GM23338 (cell line): Measurements from ENCODE around the gene FAM47B. TPM values are rescaled to one million over a fixed set of nuclear protein-coding genes. Genes with fewer than 3 reads are reported as not detected.

Experiments
- ATAC-seq: fragments of 200-7000 bp; cut with Tn5 transposase; 3 replicates; pipeline ENCODE4 v1.9.1; 2020
- DNase-seq: peaks from one replicate; pipeline ENCODE4 v3.0.0-alpha.2; 2015; ENCODE audit warnings: low spot score
- H2AFZ ChIP-seq: fragments of 200-600 bp; sonication (generic); 2 replicates; pipeline ENCODE4 v1.8.0; 2016; ENCODE audit warnings: antibody characterized with exemption, mild to moderate bottlenecking, moderate library complexity
- H3F3A ChIP-seq: fragments of 200-600 bp; sonication (generic); replicated peaks from 2 replicates; pipeline ENCODE4 v1.8.0; 2017; ENCODE audit warnings: antibody characterized with exemption, mixed run types, low read depth
- H3K27ac ChIP-seq: fragments of 200-600 bp; sonication (generic); 2 replicates; pipeline ENCODE4 v1.6.1; 2016; ENCODE audit warnings: low read depth
- H3K27me3 ChIP-seq: fragments of 200-600 bp; sonication (generic); 2 replicates; pipeline ENCODE4 v1.8.0; 2016; ENCODE audit warnings: mild to moderate bottlenecking, mixed run types, moderate library complexity; ENCODE audit not compliant: insufficient read depth
- H3K36me3 ChIP-seq: fragments of 200-600 bp; sonication (generic); 2 replicates; pipeline ENCODE4 v1.8.0; 2016; ENCODE audit warnings: mild to moderate bottlenecking; ENCODE audit not compliant: insufficient read depth
- H3K4me1 ChIP-seq: fragments of 200-600 bp; sonication (generic); 2 replicates; pipeline ENCODE4 v1.8.0; 2016; ENCODE audit warnings: mild to moderate bottlenecking, moderate library complexity; ENCODE audit not compliant: insufficient read depth
- H3K4me2 ChIP-seq: fragments of 200-600 bp; sonication (generic); 2 replicates; pipeline ENCODE4 v1.7.1; 2017; ENCODE audit warnings: mixed run types
- H3K4me3 ChIP-seq: fragments of 200-600 bp; sonication (generic); 2 replicates; pipeline ENCODE4 v1.6.1; 2016; ENCODE audit warnings: mixed run types
- H3K79me2 ChIP-seq: fragments of 200-600 bp; sonication (generic); replicated peaks from 2 replicates; pipeline ENCODE4 v1.8.0; 2017; ENCODE audit warnings: mild to moderate bottlenecking; ENCODE audit not compliant: insufficient read depth
- H3K9me2 ChIP-seq: fragments of 200-600 bp; sonication (generic); 2 replicates; pipeline ENCODE4 v1.8.0; 2017; ENCODE audit not compliant: insufficient read depth
- H4K20me1 ChIP-seq: fragments of 200-600 bp; sonication (generic); replicated peaks from 2 replicates; pipeline ENCODE4 v1.8.0; 2017; ENCODE audit warnings: mild to moderate bottlenecking; ENCODE audit not compliant: insufficient read depth
- H3K27ac Mint-ChIP-seq: 2 replicates; pipeline ENCODE4 v1.8.0; 2020; ENCODE audit warnings: inconsistent platforms, mild to moderate bottlenecking, moderate library complexity, mixed read lengths
- H3K27me3 Mint-ChIP-seq: 3 replicates; pipeline ENCODE4 v1.8.0; 2022; ENCODE audit warnings: low read depth, mild to moderate bottlenecking, moderate library complexity, mixed read lengths, inconsistent platforms; ENCODE audit not compliant: insufficient read depth, poor library complexity
- H3K36me3 Mint-ChIP-seq: 3 replicates; pipeline ENCODE4 v1.8.0; 2021; ENCODE audit warnings: low read depth, mild to moderate bottlenecking, inconsistent platforms, moderate library complexity, mixed read lengths
- H3K4me1 Mint-ChIP-seq: 3 replicates; pipeline ENCODE4 v1.8.0; 2020; ENCODE audit warnings: mild to moderate bottlenecking, inconsistent platforms, mixed read lengths
- H3K4me3 Mint-ChIP-seq: 3 replicates; pipeline ENCODE4 v1.8.0; 2021; ENCODE audit warnings: moderate library complexity, mild to moderate bottlenecking, inconsistent platforms, mixed read lengths
- H3K9me3 Mint-ChIP-seq: 3 replicates; pipeline ENCODE4 v1.8.0; 2020; ENCODE audit warnings: moderate library complexity, mild to moderate bottlenecking, inconsistent platforms, mixed read lengths
- CREB1 ChIP-seq: fragments of 250-450 bp; sonication (Bioruptor Pico); IDR thresholded peaks from 2 replicates; pipeline ENCODE4 v1.5.0; 2020; ENCODE audit warnings: low read depth, mild to moderate bottlenecking, moderate library complexity
- CTCF ChIP-seq, 2 experiments: fragments of 200-600 bp in 1 of 2; sonication (generic) in 1 of 2; conservative IDR thresholded peaks; 2 replicates each; pipeline versions ENCODE4 v1.5.1 to v1.6.1; 2016 to 2017; ENCODE audit warnings: antibody characterized with exemption in 2 of 2, low read depth in 2 of 2, mild to moderate bottlenecking in 2 of 2, moderate library complexity in 1 of 2
- ETS1 ChIP-seq: IDR thresholded peaks from 2 replicates; pipeline ENCODE4 v1.6.1; 2016; ENCODE audit warnings: antibody characterized with exemption
- EZH2 ChIP-seq: fragments of 200-600 bp; sonication (generic); IDR thresholded peaks from one replicate; pipeline ENCODE4 v1.8.0; 2017; ENCODE audit warnings: antibody characterized with exemption, mild to moderate bottlenecking, low read depth; ENCODE audit not compliant: unreplicated experiment
- EZH2phosphoT487 ChIP-seq: fragments of 200-600 bp; sonication (generic); IDR thresholded peaks from one replicate; pipeline ENCODE4 v1.8.1; 2018; ENCODE audit warnings: antibody characterized with exemption; ENCODE audit not compliant: unreplicated experiment
- JUNB ChIP-seq: IDR thresholded peaks from one replicate; pipeline ENCODE4 v1.6.1; 2016; ENCODE audit warnings: antibody characterized with exemption; ENCODE audit not compliant: unreplicated experiment
- NANOG ChIP-seq: IDR thresholded peaks from 2 replicates; pipeline ENCODE4 v1.6.1; 2016; ENCODE audit warnings: antibody characterized with exemption, borderline replicate concordance
- POLR2AphosphoS5 ChIP-seq: IDR thresholded peaks from 2 replicates; pipeline ENCODE4 v1.6.1; 2016; ENCODE audit warnings: antibody characterized with exemption, low read depth
- REST ChIP-seq: IDR thresholded peaks from one replicate; pipeline ENCODE4 v1.6.1; 2018; ENCODE audit warnings: antibody characterized with exemption; ENCODE audit not compliant: unreplicated experiment
- STAT1 ChIP-seq: IDR thresholded peaks from one replicate; pipeline ENCODE4 v1.6.1; 2016; ENCODE audit warnings: antibody characterized with exemption; ENCODE audit not compliant: unreplicated experiment
- ZNF114 ChIP-seq: fragments of 250-450 bp; sonication (Bioruptor Pico); IDR thresholded peaks from 2 replicates; pipeline ENCODE4 v1.5.0; 2020; ENCODE audit warnings: mild to moderate bottlenecking, moderate library complexity
- ZNF331 ChIP-seq: fragments of 250-450 bp; sonication (Bioruptor Pico); IDR thresholded peaks from 2 replicates; pipeline ENCODE4 v1.5.0; 2020; ENCODE audit warnings: low read depth, mild to moderate bottlenecking, moderate library complexity
- polyA plus RNA-seq: library from polyadenylated mRNA; unstranded; fragments of >200 nt; fragmentation: Nextera tagmentation; extraction: Ambion mirVana; gene quantifications from 2 replicates; pipeline ENCODE4 v1.2.1, GENCODE V29; 2016
- total RNA-seq: library from RNA; depleted of rRNA; stranded (reverse); fragments of >200 nt; shearing (Covaris generic); gene quantifications from 2 replicates; pipeline ENCODE4 v1.2.3, GENCODE V29; 2014

FAM47B gene
- total and polyA plus RNA-seq, 2 experiments from 2014 or later = not detected

GRCh38 chrX:34978171-34978570 lies 35.6 kb downstream of the FAM47B start:
- H3K9me3 Mint-ChIP-seq = no peaks in the 10 kb centered on the region
- Histone ChIP-seq H3K27me3 (no peaks in the 10 kb centered on the region), H3K9me2 (no peaks in the 10 kb centered on the region), H4K20me1 (no peaks in the 10 kb centered on the region), H3K79me2 (no peaks in the 10 kb centered on the region), H3K4me2 (no peak overlapping the region), H3K4me1 (no peaks in the 10 kb centered on the region), H3K27ac (no peak overlapping the region), H3F3A (no peaks in the 10 kb centered on the region), H3K4me3 (no peak overlapping the region), H3K36me3 (no peaks in the 10 kb centered on the region), H2AFZ (no peak overlapping the region)
- H3K27me3 Mint-ChIP-seq = no peaks in the 10 kb centered on the region
- H3K27ac Mint-ChIP-seq = no peak overlapping the region
- no peaks in the 10 kb centered on the region for H3K4me1 Mint-ChIP-seq
- no peak overlapping the region for H3K4me3 Mint-ChIP-seq
- DNase-seq (no peak), ATAC-seq (no peak)
- no peak for TF ChIP-seq EZH2
- no peaks in the 10 kb centered on the region for H3K36me3 Mint-ChIP-seq

GRCh38 chrX:34987646-34988045 lies 45.0 kb downstream of the FAM47B start:
- H3K4me3 Mint-ChIP-seq = no peak overlapping the region
- no peaks in the 10 kb centered on the region for H3K36me3 Mint-ChIP-seq
- no peak overlapping the region for H2AFZ ChIP-seq
- no peak for ATAC-seq
- no peaks in the 10 kb centered on the region; the same call in 1 of the 2 replicates for H3K4me1 ChIP-seq
- DNase-seq = no peak
- no peaks in the 10 kb centered on the region for H3K27me3 Mint-ChIP-seq
- no peaks in the 10 kb centered on the region for H4K20me1 ChIP-seq
- no peaks in the 10 kb centered on the region for H3K9me3 Mint-ChIP-seq
- H3K9me2 ChIP-seq = no peaks in the 10 kb centered on the region
- H3K4me1 Mint-ChIP-seq = peaks cover under 1% of the 10 kb centered on the region; the same call in 1 of the 3 replicates
- H3K79me2 ChIP-seq = no peaks in the 10 kb centered on the region
- no peak overlapping the region for H3K27ac ChIP-seq
- no peaks in the 10 kb centered on the region for H3F3A ChIP-seq
- no peaks in the 10 kb centered on the region for H3K27me3 ChIP-seq
- H3K27ac Mint-ChIP-seq = no peak overlapping the region
- no peak for TF ChIP-seq ZNF331 (CRISPR knock-in tag)
- no peak for TF ChIP-seq REST
- no peak for TF ChIP-seq CTCF (conservative IDR thresholded peaks at IDR 0.05; ENCODE audit: low read depth in 2 of 2)
- TF ChIP-seq POLR2AphosphoS5 = no peak
- no peak for TF ChIP-seq ETS1
- no peak for TF ChIP-seq NANOG
- TF ChIP-seq ZNF114 (CRISPR knock-in tag) = no peak
- TF ChIP-seq EZH2phosphoT487 = no peak
- no peak for TF ChIP-seq JUNB
- no peak for TF ChIP-seq STAT1
- no peak for TF ChIP-seq CREB1 (CRISPR knock-in tag)
- no peak for TF ChIP-seq EZH2
- no peak overlapping the region for H3K4me2 ChIP-seq
- no peaks in the 10 kb centered on the region for H3K36me3 ChIP-seq
- H3K4me3 ChIP-seq = no peak overlapping the region
